ENCODE data around the gene OR6X1.
"Not testable (repeated sequence)": the region's sequence is repeated elsewhere in the genome, so short reads cannot be mapped to it uniquely, and the experiment has no call there.

Gene OR6X1

DNA sequence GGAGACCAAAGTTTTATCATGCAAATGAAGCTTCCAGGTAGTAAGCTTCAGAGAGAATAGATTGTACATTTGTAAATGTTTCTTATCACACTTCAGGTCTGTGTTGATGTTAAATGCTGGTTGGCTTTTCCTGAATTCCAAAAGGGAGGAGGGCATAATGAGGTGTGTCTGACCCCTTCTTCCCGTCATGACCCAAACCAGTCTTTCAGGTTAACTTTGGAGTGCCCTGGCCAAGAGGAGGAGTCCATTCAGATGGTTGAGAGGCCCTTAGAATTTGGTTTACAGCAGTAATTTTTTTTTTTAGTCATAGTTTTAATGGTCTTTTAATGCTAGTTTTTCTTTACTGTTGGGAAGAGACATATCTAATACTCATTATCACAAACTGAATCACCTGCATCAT lies 2.5 kb downstream of the OR6X1 start:
- no peak for DNase-seq

DNA sequence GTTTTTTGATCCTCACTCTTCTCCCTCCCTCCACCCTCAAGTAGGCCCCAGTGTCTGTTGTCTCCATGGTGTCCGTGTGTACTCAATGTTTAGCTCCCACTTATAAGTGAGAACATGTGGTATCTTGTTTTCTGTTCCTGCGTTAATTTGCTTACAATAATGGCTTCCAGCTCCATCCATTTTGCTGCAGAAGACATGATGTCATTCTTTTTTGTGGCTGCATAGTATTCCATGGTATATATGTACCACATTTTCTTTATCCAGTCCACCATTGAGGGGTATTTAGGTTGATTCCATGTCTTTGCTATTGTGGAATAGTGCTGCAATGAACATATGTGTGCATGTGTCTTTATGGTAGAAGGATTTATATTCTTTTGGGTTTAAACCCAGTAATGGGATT lies 6.0 kb downstream of the OR6X1 start:
- not testable (repeated sequence) for DNase-seq

DNA sequence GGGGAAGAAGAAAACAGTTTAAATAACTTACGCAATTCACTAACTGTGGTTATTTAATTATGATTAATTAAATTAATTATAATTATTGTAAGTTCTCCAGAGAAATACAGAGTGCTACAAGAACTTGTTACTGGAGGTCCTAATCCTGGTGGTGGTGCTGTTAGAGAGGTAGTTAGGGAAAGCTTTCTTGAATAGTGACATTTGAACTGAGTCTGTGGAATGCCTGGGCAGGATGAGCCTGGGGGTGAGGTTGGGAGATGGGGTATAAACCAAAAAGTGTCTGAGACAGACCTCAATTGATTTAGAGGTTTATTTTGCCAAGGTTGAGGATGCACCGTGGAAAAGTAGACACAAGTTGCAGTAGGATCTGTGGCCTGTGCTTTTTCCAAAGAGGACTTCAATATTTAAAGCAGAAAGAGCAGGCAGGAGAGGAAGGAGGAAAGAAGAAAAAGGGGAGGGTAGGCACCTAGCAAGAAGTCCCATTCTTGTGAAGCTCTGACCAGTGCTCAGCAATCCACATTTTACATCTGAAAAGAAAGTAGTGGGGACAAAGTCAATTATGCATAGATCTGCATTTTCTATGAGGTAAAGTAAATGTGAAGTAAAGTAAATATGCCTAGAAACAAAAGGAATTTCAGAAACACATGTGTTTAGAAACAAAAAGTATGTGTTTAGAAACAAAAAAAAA lies 8.4 kb downstream of the OR6X1 start:
- no peak for DNase-seq

DNA sequence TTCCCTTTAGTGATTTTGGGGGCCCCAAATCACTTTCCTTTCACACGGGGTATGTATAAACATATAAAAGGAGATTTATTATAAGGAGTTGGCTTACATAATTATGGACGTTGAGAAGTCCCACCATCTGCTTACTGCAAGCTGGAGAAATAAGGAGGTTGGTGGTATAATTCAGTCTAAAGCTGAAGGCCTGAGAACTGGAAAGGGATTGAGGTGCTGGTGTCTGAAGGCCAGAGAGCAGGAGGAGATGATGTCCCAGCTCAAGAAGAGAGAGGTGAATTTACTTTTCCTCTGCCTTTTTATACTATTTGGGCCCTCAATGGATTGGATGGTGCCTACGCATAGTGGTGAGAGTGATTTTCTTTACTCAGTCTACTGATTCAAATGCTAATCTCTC lies 11.6 kb downstream of the OR6X1 start:
- no peak for DNase-seq

DNA sequence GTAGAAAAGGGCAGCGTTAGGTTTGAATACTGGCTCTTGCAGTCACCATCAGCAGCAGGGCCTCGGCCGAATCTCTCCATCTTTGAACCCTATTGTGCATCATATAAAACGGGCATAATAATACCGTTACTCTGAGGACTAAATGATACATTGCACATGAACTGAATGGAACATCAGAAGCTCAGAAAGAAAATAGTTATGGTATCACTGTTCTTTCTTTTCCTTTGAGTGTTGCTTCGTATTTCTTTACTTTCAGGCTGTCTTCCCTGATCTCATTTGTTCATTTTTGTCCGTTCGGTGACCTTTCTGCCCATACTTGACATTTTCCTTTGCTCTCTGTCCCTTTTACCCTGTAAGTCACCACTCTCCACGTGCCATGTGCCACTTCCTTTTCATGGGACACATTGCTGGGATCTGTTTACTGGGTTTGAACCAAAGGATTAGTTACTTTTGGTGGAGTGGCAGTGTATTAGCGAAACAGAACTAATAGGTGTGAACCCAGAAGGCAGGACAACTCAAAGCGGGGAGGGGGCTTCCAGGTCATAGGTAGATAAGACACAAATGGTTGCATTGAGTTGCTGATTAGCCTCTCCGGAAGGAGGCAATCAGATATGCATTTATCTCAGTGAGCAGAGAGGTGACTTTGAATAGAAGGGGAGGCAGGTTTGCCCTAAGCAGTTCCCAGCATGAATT lies 12.1 kb downstream of the OR6X1 start:
- no peak for DNase-seq

DNA sequence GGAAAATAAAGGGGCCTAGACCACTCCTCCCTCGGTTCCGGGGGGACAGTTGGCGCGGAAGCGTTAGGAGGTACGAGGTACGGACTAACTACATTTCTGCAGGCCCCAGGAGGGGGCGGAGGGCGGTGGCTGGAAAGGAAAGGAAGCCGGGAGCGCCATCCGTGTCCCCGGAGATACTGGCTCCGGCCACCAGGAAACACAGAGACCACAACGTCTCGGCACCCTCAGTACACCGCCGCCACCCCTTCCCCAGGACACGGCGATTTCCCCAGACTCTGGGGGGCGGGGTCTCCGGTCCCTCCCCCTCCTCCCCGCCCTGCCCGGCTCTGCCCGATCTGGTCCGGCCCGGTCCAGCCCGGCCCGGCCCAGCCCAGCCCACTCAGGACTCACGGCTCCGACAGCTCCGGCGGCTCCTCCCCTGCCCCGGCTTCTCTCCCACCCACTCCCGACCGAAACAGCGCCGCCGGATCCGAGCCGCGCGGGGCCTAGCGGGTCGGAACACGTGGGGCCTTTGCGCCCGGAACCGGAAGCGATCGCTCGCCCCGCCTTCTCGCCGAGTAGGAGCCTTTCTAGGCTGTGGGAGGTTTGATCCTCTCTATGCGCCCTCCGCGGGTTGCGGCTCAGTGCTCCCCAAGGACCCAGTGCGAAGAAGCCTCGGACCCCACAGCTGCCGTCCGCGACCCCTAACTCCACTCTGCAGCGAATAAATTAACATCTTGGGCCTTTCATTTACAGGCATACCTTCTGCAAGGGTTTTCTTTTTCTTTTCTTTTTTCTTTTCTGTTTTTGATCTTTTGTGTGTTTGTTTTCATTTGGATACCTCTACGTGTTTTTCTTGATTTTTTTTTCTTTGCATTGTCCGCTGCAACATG lies 12.9 kb downstream of the OR6X1 start, which contains the start of gene ZNF202:
TSS of gene ZNF202 (minus strand) at position 502 of the 872 bp plus-strand sequence. CDS start 10,772 bp downstream, outside the sequence.
- DNase-seq = peak; percentile 92 to 94

DNA sequence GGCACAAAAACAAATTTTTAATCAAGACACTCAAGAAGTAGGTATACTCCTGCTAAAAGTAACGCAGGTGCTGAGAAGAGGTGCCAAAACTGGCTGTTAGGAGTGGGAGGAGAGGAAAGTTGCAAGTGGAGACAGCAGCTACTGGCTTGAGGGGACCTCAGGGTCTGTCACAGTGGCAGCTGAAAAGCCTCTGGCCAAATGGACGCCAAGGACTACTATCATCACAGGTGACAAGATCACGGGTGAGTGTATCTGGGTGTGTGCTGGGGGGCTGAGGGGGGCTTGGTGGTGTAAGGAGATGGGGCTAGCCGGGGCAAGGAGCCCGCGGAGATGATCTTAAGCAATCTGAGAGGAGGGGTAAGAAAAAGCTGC lies 13.5 kb downstream of the OR6X1 start:
- DNase-seq = peak in 1 of 2 donors; percentile 22

DNA sequence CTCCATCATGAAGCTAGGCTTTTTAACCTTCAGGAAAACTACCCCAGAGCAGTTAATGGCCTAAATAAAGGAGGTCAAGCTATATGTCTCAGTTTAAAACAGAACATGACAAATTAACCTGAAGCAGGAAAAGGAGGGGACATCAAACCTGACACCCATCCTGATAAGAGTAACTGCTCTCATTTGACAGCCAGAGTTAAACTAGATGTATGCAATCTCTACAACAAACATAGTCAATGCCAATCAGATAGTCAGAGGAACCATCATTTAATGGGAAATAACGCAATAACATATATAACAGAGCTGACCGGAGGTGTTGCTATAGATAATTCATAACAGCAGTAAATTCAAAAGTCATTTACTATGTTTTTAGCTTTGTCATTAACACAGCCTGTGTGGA lies 15.9 kb downstream of the OR6X1 start:
- DNase-seq = no peak

DNA sequence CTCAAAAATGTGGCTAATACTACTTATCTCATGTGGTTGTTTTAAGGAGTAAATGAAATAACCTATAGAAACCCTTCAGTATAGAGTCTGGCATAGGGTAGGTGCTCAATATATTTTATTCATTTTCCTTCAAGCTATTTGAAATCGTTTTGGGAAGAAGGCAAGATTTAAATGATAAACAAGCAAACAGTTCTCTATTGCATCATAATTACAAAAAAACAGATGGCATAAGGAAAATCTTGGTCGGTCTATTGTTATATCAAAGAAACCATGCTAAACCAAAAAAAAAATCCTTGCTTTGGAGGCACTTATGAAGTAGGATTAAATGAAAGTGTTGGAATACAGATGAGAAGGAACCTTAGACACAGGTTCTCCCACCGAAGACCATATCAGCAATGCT lies 17.5 kb downstream of the OR6X1 start:
- DNase-seq = no peak

DNA sequence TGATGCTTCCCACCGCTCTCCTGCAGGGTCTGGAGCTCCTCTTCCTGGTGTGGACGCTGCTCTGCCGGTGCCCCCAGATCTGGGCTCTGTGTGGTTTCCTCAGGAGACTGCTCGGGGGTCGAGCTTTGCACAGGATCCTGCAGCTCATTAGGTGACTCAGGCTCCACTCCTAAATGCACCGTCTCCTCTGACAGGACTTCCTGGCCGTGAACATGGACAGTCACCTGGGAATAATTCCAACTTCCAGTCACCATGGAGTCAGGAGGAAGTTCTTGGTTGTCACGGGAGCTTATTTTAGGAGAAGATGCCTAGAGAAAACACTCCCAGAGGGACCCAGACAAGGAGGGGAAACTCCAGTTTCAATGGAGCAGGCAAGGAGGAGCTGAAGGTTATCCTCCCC lies 24.7 kb downstream of the OR6X1 start:
- no peak for DNase-seq

DNA sequence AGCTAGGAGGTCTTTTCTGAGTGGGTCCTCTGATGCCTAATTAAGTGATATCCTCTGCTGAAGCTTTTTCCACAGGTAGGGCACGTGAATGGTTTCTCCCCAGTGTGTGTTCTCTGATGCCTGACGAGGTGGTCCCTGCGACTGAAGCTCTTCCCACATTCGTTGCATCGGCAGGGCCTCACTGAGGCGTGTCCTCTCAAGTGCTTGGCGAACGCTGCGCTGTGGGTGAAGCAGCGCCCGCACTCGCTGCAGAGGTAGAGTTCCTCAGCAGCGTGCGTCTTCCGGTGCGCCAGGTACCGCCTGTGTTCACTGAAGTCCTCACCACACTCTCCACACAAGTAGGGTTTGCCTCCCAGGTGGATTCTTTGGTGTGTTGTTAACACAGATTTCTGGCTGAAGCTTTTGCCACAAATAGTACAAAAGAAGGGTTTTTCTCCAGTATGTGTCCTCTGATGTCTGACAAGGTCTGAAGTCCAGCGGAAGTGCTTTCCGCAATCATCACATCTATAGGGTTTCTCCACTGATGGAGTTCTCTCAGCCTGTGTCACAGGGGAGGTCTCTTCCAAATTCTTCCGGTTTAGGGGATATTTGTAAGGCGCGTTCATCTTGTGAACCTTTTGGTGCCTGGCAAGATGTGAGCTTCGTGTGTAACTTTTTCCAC lies 28.2 kb downstream of the OR6X1 start:
- no peak for DNase-seq

DNA sequence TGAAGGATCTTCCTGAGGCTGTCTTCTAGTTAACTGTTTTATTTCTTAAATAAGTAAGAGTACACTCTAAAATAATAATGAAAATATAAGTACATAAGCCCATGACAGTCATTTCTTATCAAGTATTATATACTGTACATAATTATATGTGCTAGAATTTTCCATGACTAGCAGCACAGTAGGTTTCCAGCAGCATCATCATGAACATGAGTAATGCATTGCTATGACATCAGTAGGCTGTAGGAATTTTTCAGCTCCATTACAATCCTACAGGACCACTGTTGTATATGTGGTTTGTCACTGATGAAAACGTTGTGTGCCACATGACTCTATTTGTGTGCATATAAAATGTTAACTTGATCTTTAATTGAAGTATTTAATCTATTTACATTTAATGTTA lies 34.9 kb downstream of the OR6X1 start:
- no peak for DNase-seq

DNA sequence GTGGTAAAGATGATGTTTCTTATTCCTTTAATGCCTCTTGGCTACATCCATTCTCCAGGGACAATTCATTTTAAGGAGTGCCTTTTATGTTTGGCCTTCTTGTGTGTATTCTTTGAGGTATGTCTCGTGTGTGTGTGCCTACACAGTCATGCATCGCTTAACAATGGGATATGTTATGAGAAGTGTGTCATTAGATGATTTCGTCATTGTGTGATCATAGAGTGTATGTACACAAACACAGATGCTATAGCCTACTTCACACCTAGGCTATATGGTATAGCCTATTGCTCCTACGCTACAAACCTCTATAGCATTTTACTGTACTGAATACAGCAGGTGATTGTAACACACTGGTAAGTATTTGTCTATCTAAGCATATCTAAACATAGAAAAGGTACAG lies 35.8 kb downstream of the OR6X1 start:
- DNase-seq = no peak

DNA sequence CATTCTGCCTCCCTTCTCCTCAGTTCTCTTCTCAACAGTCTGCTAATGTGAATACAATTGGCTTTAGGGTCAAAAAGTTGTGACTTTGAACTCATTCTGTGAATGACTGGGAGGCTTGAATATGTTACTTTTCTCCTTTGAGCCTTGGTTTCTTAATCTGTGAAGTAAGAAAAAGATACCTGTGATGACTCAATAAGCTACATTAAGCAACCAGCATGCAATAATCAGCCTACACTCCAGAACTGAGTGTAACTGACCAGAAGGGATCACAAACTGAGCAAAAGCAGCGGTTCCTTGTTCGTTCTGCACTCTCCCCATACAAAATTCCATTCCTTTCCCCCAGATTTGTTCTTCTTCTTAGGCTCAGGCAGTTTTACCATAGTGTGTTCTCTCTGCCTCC lies 36.3 kb downstream of the OR6X1 start:
- no peak for DNase-seq

DNA sequence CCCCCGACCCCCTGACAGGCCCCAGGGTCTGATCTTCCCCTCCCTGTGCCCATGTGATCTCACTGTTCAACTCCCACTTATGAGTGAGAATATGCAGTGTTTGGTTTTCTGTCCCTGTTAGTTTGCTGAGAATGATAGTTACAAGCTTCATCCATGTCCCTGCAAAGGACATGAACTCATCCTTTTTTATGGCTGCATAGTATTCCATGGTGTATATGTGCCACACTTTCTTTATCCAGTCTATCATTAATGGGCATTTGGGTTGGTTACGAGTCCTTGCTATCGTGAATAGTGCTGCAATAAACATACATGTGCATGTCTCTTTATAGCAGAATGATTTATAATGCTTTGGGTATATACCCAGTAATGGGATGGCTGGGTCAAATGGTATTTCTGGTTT lies 41.7 kb downstream of the OR6X1 start:
- not testable (repeated sequence) for DNase-seq

DNA sequence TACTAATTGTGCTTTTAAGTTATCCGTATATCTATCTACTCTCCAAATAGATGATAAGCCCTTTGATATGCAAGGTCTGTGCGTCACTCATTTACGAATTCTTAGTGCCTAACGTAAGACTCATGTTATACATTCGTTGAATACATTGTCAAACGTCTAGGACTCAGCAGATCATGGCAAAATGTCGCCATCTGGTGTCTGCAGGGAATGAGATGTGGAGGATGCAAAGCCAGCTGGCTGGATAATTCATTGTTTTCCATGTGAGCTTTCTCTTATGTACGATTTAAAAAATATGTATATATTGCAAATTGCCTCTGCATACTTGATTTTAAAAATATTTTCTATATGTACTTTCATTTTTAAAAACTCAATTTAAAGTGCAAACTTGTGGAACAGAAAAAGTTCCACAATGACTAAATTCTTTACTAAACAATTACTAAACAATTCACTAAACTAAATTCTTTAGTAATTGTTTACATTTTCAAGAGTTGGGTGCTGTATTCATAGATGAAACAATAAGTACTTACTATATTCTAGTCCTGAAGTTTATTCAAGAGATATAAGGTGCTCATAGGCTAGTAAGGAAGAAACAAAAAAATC lies 46.6 kb downstream of the OR6X1 start:
- peak; percentile 48 to 60 for DNase-seq

DNA sequence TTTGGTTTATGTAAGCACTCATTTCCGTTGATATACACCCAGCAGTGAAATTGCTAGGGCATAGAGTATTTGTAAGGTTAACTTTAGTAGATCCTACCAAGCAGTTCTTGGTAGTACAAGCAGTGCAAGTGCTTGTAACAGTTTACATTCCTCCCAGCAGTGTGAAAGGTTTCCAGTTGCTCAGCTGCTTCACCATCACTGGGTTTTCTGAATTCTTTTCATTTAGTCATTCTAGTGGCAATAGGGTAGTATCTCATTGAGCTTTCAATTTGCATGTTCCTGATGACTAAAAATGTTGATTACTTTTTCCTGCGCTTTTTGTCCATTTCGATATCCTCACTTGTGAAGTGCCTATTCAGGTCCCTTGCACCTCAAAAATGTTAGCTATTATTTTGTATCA lies 47.1 kb downstream of the OR6X1 start:
- DNase-seq = no peak

DNA sequence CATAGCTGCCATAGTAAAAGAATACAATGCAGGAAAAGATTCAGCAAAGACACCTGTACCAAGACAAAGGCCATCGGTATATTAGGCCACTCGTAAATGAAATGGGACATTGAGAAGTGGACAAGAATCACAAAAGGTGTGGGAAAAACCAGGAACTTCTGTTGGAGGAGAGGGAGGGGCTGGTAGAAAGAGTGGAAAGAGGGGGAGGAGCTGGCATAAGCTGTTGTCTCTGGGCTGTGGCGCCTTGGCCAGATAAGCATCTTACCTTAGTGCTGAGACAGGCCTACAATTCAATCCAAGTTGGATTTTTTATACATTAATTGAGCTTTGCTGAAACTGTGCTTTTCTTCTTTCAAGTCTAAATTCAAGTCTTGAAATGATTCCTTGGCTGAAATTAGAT lies 50.0 kb downstream of the OR6X1 start:
- DNase-seq = no peak
